NCI-H1105 treated with DMSO at 0.1 percent for 48 hours (cell line): ENCODE data around the gene SMC6.

Experiments used
- DNase-seq: peaks from one replicate; lab custom pipeline; 2025; lab: John Stamatoyannopoulos, UW

Gene SMC6, protein sequence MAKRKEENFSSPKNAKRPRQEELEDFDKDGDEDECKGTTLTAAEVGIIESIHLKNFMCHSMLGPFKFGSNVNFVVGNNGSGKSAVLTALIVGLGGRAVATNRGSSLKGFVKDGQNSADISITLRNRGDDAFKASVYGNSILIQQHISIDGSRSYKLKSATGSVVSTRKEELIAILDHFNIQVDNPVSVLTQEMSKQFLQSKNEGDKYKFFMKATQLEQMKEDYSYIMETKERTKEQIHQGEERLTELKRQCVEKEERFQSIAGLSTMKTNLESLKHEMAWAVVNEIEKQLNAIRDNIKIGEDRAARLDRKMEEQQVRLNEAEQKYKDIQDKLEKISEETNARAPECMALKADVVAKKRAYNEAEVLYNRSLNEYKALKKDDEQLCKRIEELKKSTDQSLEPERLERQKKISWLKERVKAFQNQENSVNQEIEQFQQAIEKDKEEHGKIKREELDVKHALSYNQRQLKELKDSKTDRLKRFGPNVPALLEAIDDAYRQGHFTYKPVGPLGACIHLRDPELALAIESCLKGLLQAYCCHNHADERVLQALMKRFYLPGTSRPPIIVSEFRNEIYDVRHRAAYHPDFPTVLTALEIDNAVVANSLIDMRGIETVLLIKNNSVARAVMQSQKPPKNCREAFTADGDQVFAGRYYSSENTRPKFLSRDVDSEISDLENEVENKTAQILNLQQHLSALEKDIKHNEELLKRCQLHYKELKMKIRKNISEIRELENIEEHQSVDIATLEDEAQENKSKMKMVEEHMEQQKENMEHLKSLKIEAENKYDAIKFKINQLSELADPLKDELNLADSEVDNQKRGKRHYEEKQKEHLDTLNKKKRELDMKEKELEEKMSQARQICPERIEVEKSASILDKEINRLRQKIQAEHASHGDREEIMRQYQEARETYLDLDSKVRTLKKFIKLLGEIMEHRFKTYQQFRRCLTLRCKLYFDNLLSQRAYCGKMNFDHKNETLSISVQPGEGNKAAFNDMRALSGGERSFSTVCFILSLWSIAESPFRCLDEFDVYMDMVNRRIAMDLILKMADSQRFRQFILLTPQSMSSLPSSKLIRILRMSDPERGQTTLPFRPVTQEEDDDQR

DNA sequence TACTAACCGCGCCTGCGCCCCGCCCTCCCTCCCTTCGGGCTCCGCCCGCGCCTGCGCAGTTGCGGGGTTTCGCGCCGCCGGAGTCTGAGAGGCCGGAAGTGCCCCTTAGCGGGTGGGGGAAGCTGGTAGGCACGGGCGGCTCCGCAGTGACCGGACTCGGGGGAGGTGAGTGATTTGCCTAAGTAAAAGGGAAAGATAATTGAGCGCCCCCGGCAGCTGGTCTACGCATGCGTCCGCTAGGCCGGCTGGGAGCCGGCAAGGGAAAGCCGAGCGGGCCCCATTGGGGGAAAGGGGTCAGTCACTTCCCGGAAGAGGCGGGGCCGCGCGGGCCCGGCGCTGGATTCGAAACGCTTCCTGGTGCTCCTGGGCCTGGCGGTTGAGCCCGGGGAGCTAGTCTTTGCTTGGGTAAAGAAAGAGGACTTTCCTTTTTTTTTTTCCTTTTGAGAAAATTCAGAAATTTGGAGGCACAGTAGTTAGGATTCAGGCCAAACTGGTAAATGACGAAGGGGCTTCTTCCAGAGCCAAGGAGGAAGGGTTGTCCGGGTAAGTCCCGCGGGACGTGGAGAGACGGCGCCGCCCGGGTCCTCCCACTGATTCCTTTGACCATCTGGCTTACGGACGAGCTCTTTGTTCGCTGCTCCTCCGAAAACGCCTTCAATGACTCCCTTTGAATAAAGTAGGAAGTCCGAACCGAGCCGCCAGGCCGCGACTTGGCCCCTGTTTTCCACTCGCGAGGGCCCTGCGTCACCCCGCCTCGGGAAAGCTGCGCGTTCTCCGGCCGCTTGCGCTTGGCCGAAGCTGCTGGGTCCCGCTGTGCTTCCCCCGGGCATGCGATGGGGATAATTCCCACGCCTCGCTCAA is at the start of gene SMC6, which contains the start of gene GEN1:
Gene SMC6 (minus strand): TSS at position 8 of the 861 bp plus-strand sequence. CDS start 7,864 bp downstream, outside the sequence.
Gene GEN1 (plus strand): TSS at position 336 of the 861 bp plus-strand sequence. CDS start 5,806 bp downstream, outside the sequence.
- DNase-seq = peak; percentile 85

- DNase-seq = peak; percentile 28
These were observed 47.3 kb upstream of the SMC6 start for GRCh38 chr2:17800693-17801458.

- peak; percentile 21 for DNase-seq
These were observed 46.6 kb upstream of the SMC6 start for GRCh38 chr2:17800219-17800618.

GRCh38 chr2:17799301-17800120 is 45.9 kb upstream of the SMC6 start:
- no peak for DNase-seq

DNA sequence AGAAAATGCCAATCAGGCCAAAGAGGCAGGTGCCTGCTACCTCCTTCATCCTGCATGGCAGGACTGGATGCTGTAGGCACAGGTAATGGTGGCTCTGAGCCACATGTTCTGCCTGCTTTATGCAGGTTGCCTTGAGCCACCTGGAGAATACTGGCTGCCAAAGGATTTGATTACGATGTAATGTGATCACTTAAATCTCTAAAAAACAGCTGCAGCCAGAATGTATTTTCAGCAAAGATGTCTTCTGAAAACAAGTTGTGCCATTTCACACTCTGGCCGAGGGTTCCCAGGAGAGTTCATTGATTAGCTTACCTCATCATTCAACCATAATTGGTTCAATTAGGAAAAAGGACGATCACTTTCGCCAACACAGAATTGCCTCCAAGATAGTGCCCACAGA is 44.7 kb upstream of the SMC6 start:
- peak; percentile 42 for DNase-seq

DNA sequence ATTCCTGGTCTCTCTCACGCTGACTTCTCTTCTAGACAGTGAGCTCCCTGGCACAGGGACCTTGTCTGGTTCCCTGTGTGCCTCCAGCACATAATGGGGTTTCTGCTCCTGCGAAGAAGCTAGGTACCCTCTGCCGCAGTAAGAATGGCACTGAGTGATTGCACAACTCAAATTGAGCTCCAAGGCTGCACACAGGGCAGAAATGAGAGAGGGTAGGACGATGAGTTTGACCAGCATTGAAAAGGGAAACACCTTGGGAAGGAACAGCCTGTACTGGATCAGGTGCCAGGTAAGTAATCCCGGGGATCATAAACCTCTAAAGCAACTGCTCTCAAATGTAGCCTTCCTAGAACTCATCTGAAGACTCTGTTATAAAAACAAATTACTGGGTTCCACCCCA is 41.7 kb upstream of the SMC6 start:
- no peak for DNase-seq

GRCh38 chr2:17793803-17794354 is 40.3 kb upstream of the SMC6 start:
- DNase-seq = no peak

DNA sequence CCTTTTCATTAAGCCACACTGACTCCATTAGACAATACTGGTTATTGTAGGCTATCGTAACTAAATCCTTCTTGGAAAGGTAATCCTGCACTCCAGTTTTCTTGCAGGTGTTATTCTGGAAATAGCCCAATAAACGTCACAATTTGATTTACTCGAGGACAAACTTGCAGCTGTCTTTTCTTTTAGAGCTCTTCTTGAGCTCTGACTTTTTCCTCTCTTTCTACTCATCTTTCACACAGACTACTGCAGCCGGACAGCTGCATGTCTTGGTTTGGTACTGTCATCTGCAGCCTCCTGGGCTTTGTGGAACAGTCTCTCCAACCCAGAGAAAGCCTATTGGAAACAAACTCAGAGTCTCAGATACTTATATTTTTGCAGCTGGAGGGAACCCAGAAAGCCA is 39.7 kb upstream of the SMC6 start:
- no peak for DNase-seq

- DNase-seq = no peak
These were observed 38.9 kb upstream of the SMC6 start for GRCh38 chr2:17792515-17792914.

- DNase-seq = no peak
These were observed 38.2 kb upstream of the SMC6 start for GRCh38 chr2:17791817-17792130.

DNA sequence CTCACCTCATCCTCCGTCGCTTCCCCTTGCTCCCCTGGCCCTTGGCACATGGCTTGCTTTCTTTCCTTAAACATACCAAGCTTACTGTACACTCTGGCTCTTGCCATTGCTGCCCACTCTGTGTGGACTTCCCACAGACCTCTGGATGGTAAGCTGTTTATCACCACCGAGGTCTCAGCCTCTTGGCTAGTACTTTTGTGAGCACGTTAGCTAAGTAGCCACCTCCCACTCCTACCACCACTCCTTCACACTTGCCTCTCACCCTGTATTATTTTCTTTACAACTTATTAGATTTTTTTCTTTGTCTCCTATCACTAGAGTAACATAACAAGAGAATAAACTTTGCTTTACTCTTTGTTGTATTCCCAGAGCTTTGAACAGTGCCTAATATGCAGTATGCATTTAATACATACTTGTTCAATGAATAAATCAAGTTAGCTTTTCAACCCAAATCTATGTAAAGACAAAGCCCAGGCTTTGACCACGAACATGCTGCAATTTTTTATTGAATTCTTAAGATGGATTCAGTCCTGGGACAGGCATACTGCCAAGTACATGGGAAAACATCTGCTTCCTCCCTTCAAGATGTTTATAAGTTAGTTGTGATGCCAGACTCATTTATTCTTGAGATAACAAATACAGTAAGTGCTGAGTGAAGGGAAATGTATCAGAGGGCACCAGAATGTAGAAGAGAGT is 37.7 kb upstream of the SMC6 start:
- no peak for DNase-seq

- no peak for DNase-seq
These were observed 36.9 kb upstream of the SMC6 start for GRCh38 chr2:17790536-17790935.

DNA sequence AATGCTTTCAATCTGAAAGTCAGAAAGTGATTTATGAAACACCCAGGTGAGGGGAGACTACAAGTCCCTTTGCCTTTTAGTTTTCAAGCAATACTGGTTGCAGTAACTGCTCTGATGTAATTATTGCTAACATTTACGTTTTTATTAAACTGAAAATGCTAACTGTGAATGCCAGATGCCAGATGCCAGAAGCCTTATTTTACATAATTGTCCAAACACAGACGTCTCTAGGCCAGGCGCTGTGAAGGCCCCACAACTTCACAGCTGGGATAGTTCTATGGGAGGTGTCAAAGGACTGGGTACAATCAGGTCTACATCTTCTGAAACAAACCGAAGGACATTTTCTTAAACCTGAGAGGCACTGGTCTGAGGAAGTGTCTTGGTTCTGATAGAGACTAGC is 35.2 kb upstream of the SMC6 start:
- DNase-seq = no peak

DNA sequence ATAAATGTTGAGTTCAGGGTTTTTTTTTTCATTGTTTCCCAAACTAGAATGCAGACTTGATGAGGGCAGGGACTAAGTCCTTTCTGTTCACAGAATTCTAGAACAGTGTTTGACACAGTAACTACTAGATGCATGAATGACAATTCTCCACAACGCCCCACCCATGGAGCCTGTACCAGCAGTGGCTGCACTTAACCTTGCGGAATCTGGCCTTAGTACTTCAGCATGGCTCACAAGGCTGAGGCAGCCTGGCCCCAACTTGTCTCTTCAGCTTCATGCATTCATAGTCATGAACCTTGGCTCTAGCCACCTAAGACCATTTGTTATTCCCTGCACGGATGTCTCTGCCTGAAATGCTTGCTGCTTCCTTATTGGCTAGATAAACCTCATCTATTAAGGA is 33.1 kb upstream of the SMC6 start:
- DNase-seq = no peak

GRCh38 chr2:17781482-17781881 is 27.9 kb upstream of the SMC6 start:
- no peak for DNase-seq

DNA sequence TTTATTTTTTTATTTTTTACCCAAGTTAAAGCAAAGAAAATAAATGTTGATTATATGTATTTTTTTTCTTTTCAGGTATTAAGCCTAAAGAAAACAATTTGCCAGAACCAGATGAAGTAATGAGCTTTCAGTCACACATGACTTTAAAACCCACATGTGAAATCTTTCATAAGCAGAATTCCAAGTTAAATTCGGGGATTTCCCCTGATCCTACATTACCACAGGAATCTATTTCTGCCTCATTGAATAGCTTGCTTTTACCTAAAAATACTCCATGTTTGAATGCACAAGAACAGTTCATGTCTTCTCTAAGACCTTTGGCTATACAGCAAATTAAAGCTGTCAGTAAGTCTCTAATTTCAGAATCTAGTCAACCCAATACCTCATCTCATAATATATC is 26.9 kb upstream of the SMC6 start:
- DNase-seq = no peak

DNA sequence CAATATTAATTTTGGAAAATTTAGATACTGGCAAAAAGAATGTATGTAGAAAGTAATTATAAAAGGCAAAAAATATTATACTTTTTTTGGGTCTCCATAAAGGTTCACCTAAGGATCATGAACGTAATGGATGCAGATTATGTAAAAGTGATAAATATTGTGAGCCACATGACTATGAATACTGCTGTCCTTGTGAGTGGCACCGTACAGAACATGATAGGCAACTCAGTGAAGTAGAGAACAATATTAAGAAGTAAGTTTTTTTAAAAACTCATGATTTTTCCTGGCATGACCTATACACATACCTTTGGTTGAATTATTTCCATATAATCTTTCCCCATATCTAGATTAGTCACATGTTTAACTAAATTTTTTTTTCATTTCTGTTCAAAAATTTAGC is 18.9 kb upstream of the SMC6 start:
- DNase-seq = no peak

DNA sequence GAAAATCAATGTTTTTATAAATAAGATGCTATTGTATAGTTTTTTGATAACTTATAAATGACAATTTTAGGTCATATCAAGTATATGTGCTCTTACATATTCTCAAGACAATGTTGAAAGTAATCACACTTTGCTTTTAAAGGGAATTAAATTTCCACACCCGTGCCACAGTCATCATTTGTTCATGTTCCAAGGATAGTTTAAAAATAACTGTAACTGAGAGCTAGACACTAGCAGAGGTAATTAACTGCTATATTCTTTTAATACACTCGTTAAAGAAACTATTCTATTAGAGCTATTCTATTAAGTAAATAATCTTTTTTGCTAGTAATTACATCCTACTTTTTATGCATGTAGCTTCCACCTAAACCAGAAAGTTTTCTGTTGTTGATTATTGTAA is 18.3 kb upstream of the SMC6 start:
- no peak for DNase-seq

DNA sequence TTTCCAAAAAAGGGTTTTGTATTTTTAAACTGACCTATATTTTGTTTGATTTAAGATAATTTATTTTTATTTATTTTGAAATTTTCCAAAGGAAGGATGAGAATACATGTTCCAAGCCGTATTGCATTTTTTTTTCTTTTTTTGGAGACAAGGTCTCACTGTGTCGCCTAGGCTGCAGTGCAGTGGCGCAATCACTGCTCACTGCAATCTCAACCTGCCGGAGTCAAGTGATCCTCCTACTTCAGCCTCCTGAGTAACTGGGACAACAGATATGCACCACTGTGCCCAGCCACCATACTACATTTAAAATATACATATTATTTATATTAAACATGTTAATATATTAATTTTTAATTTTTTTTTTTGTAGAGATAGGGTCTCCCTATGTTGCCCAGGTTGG is 15.3 kb upstream of the SMC6 start:
- DNase-seq = no peak
